GM23248 (cell line): Measurements from ENCODE around the gene SLC4A8.

Experiments
- EZH2 ChIP-seq: fragments of 200-600 bp; sonication (generic); IDR thresholded peaks from 2 replicates; pipeline ENCODE4 v1.6.1; 2018; ENCODE audit warnings: antibody characterized with exemption, mild to moderate bottlenecking; ENCODE audit not compliant: insufficient read depth, poor library complexity, severe bottlenecking
- EZH2phosphoT487 ChIP-seq: fragments of 200-600 bp; sonication (generic); IDR thresholded peaks from 2 replicates; pipeline ENCODE4 v1.6.1; 2018; ENCODE audit warnings: antibody characterized with exemption, moderate library complexity, mild to moderate bottlenecking, low read depth; ENCODE audit not compliant: insufficient read depth

DNA sequence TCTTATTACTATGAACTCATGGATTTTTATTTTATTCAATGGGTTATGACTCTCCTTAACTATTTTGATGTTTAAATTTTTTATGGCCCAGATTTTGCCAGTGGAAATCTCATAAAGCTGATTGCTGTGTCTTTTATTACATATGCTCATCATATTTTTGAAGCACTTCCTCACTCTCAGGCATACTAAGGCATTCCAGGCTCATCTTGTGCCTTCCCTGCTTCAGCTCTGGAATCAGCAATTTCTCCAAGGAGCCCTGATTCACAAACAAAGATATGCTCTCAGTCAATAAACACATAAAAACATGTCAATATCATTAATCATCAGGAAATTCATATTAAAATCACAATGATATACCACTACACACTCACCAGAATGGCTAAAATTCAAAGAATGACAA, 121.5 kb downstream of the SLC4A8 start:
- TF ChIP-seq EZH2phosphoT487: no peak
- no peak for TF ChIP-seq EZH2
